GM10266 (cell line): Measurements from ENCODE around the gene FRMD4A.

Source experiments
- DNase-seq: peaks from one replicate; pipeline ENCODE4 v3.0.0; 2012; ENCODE audit errors: extremely low spot score
- TF ChIP-seq, protein P1 (sequence below): IDR thresholded peaks from 2 replicates; pipeline ENCODE4 v1.5.1; 2012; ENCODE audit warnings: mild to moderate bottlenecking, low read depth; ENCODE audit not compliant: control insufficient read depth, insufficient read depth; ENCODE audit errors: missing control alignments

FRMD4A gene

GRCh38 chr10:13883636-13884444 lies 446.9 kb downstream of the FRMD4A start:
- no peak for DNase-seq
- TF ChIP-seq, protein P1, sequence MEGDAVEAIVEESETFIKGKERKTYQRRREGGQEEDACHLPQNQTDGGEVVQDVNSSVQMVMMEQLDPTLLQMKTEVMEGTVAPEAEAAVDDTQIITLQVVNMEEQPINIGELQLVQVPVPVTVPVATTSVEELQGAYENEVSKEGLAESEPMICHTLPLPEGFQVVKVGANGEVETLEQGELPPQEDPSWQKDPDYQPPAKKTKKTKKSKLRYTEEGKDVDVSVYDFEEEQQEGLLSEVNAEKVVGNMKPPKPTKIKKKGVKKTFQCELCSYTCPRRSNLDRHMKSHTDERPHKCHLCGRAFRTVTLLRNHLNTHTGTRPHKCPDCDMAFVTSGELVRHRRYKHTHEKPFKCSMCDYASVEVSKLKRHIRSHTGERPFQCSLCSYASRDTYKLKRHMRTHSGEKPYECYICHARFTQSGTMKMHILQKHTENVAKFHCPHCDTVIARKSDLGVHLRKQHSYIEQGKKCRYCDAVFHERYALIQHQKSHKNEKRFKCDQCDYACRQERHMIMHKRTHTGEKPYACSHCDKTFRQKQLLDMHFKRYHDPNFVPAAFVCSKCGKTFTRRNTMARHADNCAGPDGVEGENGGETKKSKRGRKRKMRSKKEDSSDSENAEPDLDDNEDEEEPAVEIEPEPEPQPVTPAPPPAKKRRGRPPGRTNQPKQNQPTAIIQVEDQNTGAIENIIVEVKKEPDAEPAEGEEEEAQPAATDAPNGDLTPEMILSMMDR, result no peak

DNA sequence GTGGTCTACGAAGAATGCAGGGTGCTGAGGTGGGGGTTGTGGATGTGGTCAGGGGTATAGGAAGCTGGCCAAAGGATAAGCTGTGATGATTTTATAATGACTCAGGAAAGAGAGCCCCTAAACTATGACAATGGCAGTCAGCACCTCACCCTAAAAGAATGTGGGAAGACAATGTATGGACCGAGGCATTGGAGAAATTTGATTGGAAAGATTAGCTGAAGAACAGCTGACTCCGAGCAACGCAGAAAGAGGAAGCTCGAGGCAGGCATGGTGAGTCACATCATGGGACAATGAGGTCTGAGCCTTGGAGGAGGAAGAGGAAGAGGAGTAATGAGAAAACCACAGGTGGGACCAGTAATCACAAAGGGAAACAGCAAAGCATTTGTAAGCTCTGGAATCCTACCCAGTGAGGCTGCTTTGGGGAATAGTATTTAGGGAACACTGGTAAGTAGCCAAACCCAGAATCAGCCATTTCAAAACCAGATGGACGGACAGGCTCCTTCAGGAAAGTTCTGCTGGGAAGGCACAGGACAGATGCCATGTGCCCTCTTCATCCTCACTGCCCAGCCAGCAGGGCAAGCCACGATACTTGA lies 448.5 kb downstream of the FRMD4A start:
- no peak for DNase-seq
- TF ChIP-seq, protein P1, result no peak

DNA sequence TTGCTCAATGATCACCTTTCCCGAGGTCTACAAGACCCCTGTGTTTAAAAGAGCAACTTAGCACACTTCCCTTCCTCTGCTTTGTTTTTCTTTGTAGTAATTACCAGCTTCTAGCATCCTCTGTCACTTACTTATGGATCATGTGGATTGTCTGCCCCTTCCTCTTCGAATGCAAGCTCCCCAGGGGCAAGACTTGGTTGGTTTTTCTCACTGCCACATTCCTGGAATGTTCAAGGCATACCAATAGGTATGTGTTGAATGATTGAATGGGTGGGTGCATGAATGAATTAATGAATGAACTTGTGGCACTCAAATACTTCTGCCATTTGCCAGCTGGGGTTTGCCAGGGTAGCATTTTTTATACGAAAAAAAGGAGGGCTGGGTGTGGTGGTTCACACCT lies 450.0 kb downstream of the FRMD4A start:
- TF ChIP-seq, protein P1, result no peak
- no peak for DNase-seq

DNA sequence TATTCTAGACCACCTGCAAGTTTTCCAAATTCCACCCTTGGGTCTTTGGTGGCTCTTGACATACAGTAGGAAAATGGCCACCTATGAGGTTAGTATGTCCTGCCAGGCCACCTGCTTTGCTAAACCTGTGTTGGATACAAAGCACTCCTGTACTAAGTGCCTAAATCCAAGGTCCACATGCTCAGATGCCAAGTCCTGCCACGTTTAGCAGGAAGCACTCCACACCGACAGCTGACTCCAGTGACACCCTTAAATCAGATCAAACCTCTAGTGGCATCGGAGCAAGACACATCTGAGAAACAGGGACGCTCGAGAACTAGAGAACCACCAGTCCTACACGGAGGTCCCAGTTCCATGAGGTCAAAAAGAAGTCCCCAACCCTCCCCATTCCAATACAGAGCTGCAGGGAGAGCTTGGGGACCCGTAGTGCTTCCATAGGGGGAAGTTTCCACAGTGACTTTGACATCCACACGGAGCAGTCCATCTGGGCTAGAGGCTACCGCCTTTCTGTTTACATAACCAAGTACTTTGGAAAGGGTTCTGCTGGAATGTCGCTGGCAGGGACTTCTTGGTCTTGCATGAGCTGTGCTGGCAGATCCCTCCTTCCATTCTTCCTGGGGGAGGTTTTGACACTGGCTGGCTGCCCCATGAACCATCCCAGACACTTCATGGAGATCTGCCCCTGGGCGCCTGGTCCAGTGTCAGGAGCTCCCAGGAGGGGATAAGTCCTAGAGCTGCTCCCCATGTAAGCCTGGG lies 453.4 kb downstream of the FRMD4A start:
- TF ChIP-seq, protein P1, result no peak
- no peak for DNase-seq

DNA sequence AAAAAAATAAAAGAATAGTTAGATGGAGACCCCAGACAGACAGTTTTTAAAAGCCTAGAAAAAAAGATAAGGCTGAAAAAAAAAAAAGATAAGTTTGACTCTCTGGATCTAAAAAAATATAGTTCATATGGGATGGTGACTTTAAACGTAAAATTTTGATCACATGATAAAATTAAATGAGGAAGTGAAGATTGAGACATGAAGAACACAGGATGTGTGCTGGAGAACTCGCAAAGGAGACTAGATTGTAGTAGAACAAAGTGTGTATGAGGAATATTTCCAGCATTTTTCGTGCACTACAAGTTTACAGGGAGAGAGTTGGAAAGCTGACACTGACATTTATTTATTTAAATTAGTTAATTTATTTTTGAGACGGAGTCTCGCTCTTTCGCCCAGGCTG lies 457.5 kb downstream of the FRMD4A start:
- TF ChIP-seq, protein P1, result no peak
- no peak for DNase-seq

- TF ChIP-seq, protein P1, result no peak
These were observed 458.3 kb downstream of the FRMD4A start for GRCh38 chr10:13872411-13872810.

GRCh38 chr10:13871776-13872175 lies 458.9 kb downstream of the FRMD4A start:
- no peak for DNase-seq
- TF ChIP-seq, protein P1, result no peak

More at GRCh38 chr10:13872411-13872810, 458.3 kb downstream of the FRMD4A start:
- DNase-seq, result no peak
